ENCODE measurements around the gene DCAF8.
A peak's percentile ranks its signal among the peaks of the same experiment; 100 is the strongest.

Gene DCAF8

DNA sequence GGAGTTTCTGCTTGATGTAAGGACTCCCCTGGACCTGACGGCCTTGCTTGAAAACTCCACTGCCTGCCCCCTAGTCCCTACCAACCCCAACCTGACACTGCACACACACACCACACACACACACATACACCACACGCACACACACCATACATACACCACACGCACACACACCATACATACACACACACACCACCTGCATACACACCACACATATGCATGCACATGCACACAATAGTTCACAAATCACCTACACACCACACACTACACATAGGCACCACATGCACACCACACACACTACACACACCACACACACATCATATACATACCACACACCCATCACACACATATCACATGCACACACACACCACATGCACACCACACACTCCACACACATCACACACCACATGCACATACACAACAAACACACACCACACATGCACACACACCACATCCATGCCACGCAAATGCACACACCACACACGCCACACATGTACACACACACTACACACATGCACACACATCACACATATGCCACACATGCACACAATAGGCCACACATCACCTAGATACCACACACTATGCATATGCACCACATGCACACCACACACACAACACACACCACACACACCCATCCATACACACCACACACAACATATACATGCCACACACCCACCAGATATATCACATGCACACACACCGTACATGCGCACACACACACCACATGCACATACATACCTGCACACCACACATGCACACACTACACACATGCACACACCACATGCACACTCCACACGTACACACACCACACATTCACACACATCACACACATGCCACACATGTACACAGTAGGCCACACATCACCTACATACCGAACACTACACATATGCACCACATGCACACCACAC lies 68.3 kb downstream of the DCAF8 start:
- TF ChIP-seq, protein P1, sequence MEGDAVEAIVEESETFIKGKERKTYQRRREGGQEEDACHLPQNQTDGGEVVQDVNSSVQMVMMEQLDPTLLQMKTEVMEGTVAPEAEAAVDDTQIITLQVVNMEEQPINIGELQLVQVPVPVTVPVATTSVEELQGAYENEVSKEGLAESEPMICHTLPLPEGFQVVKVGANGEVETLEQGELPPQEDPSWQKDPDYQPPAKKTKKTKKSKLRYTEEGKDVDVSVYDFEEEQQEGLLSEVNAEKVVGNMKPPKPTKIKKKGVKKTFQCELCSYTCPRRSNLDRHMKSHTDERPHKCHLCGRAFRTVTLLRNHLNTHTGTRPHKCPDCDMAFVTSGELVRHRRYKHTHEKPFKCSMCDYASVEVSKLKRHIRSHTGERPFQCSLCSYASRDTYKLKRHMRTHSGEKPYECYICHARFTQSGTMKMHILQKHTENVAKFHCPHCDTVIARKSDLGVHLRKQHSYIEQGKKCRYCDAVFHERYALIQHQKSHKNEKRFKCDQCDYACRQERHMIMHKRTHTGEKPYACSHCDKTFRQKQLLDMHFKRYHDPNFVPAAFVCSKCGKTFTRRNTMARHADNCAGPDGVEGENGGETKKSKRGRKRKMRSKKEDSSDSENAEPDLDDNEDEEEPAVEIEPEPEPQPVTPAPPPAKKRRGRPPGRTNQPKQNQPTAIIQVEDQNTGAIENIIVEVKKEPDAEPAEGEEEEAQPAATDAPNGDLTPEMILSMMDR (IDR thresholded peaks at IDR 0.05), result no peak
- DNase-seq (ENCODE audit: low spot score), result no peak
- Histone ChIP-seq H3K4me3 (no peak overlapping the region), H3K27ac (no peak overlapping the region)

DNA sequence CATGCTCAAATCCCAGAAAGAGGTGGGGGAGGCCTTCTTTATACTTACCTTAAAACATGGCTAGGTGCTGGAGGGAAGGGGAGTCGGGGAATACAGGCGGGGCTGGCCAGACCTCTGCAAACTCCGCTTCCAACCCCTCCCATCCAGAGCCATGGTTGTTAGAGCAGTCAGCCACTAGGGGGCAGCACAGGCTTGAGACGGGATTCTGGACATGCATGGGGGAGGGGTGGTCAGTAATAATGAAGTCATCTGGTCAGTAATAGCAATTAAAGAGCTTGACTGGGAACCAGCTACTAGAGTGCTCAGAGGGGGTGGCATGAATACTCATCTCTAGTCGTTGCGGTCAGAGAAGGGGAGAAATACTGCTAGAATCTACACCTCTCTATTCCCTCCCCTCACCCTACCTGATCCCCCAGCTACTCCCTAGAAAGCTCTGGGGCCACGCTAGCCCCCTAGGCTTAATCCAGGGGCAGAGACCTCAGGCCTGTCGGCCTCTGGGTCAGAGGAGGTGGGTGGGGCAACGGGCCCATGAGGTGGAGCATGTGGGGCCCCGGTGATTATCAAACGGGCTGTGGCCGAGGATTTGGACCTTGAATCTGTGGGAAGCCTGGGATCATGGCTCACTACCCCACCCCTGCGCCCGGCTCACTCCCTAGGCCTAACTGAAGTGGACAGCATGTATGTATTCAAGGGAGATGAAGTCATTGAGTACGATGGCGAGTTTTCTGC lies 69.1 kb downstream of the DCAF8 start:
- TF ChIP-seq, protein P1 (IDR thresholded peaks at IDR 0.05), result peak; percentile 97

DNA sequence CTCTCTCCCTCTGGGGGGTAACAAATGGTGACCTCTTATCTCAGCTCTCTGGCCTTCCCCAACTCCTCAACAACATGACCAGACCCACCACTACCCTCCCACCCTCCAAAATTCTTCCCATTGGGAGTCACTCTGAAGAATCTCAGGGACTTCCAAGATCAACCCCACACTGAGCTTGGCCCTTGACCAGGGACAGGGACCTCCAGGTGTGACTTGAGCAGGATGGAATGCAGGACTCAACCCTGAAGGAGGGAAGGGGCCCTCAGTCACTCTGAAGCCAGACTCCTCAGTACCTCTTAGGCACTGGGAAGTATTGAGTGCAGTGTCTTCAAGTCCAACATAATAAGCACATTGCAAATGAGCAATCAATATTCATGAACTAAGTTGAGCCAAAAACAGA lies 70.1 kb downstream of the DCAF8 start:
- no peak for DNase-seq (ENCODE audit: low spot score)
- TF ChIP-seq, protein P1 (IDR thresholded peaks at IDR 0.05), result no peak
- no peak overlapping the region for H3K4me3 ChIP-seq
- H3K27ac ChIP-seq, result no peak overlapping the region

More for the DNA sequence above, 69.1 kb downstream of the DCAF8 start:
- Histone ChIP-seq H3K4me3 (no peak overlapping the region), H3K27ac (no peak overlapping the region)
- peak; percentile 87 for DNase-seq (ENCODE audit: low spot score)

DNA sequence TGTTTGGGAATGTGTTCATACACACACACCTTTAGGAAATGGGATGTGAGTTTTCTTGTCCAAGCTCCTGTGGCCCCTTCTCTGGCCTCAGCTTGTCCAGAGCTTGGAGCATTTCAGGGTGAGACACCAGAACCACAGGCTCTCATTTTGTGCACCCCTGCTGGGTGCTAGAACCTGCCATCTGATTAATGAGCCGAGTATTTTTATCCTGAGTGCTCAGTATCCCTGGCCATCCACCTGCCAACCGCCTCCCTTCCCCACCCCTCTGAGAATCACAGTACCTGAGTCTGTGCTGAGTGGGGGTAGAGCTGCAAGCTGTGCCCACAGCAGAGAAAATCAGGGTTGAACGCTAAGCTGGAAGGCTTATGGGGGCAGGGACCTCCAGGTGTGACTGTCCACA lies 70.6 kb downstream of the DCAF8 start:
- no peak overlapping the region for H3K4me3 ChIP-seq
- DNase-seq (ENCODE audit: low spot score), result no peak
- TF ChIP-seq, protein P1 (IDR thresholded peaks at IDR 0.05), result no peak
- no peak overlapping the region for H3K27ac ChIP-seq

DNA sequence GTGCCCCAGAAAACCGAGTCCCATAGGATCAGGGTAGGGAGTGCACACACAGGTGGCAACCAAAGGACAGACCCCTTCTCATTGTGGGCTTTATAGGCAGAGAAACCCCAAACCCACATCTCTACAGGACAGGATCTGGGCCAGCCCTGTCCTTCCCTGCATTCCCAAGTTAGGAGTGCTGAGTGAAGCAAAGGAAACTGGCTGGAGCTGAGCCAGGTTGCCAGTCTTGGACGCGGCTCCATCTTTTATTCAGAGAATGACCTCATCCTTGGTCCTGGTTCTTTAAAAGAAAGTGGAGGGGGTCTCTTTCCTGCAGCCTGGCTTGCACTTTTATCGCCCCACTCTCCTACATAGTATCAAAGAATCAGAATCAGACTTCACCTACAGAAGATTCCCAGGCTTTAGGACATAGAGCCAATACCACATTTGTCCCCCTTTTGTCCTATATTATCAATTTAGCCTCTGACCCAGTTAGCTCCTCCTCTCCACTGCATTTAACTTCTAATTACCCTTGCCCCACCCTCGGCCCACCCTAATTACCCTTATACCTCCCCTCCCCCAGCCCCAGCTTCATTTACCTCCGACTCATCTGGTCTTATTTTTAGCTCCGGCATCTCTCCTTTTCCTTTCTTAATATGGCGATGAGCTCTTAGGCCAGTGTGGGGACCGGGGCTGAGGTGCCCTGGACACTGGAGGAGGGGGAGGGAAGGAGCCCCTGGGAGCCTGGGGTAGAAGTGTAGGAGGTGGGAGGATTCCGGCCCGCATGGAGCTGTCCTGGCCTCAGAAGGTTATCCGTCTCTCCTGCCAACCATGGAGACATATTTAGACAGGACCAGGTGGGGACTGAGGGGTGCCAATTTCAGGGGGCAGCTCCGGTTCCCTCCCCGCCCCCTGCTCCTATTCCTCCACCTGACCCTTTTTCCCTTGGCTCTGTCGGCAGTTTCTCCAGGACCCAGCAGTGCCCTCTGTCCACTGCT lies 72.4 kb downstream of the DCAF8 start, which contains the start of gene CASQ1:
CASQ1 (plus strand) TSS at position 927 of the 977 bp plus-strand sequence. CDS start 177 bp downstream, outside the sequence.
- TF ChIP-seq, protein P1 (IDR thresholded peaks at IDR 0.05), result no peak
- no peak for DNase-seq (ENCODE audit: low spot score)
- peak within 1 kb of the TSS in 1 of 2 donors; percentile 26 for H3K27ac ChIP-seq
- H3K4me3 ChIP-seq, result no peak within 1 kb of the TSS

DNA sequence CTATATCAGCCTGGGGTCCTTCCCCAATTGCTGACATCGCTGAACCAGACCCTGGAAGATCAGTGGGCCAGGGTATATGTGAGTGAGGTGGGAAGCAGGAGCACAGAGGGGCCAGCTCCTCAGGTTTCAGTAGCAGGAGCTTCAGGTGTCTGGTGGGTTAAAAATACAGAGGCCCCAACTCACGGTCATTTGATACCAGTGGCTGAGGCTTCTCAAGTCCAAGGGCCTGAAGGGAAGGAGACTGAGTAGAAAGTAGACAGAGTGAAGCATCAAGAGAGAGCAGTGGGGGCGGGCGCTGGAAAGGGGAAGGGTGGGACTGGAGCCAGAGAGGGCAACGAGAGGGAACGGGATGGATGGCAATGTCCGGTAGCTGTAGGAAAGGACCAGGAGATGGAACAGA lies 74.0 kb downstream of the DCAF8 start:
- no peak overlapping the region for H3K4me3 ChIP-seq
- TF ChIP-seq, protein P1 (IDR thresholded peaks at IDR 0.05), result no peak
- no peak for DNase-seq (ENCODE audit: low spot score)
- H3K27ac ChIP-seq, result no peak overlapping the region

Data from coronary artery (tissue), 2 donors.